HepG2 (cell line): ENCODE results near the gene RPL4. TPM values are rescaled to one million over a fixed set of nuclear protein-coding genes. Genes with fewer than 3 reads are reported as not detected.

Source experiments
- ARID5B ChIP-seq: IDR thresholded peaks from 2 replicates; pipeline ENCODE4 v1.4.0; 2020; ENCODE audit warnings: mild to moderate bottlenecking, missing genetic modification reagents
- BCL6 ChIP-seq: IDR thresholded peaks from 2 replicates; pipeline ENCODE4 v1.6.1; 2016; ENCODE audit warnings: missing genetic modification reagents, missing compliant biosample characterization
- CEBPG ChIP-seq: IDR thresholded peaks from 2 replicates; pipeline ENCODE4 v1.6.1; 2016
- EHMT2 ChIP-seq: fragments of 200-600 bp; sonication (generic); IDR thresholded peaks from 2 replicates; pipeline ENCODE4 v1.7.0; 2017; ENCODE audit warnings: antibody characterized with exemption, low read depth, low read length, borderline replicate concordance
- FOXA3 ChIP-seq: IDR thresholded peaks from 2 replicates; pipeline ENCODE4 v1.6.1; 2016; ENCODE audit warnings: missing genetic modification reagents, missing compliant biosample characterization
- FOXC1 ChIP-seq: sonication (generic); formaldehyde crosslinking; IDR thresholded peaks from 2 replicates; pipeline ENCODE4 v1.8.0; 2022; ENCODE audit warnings: mild to moderate bottlenecking, missing genetic modification reagents, borderline replicate concordance
- FOXK2 ChIP-seq: fragments of 450-650 bp; IDR thresholded peaks from 2 replicates; pipeline ENCODE4 v1.6.1; 2016
- FOXP1 ChIP-seq, 2 experiments: fragments of 450-650 bp in 1 of 2; IDR thresholded peaks; 2 replicates each; pipeline ENCODE4 v1.6.1; 2017 to 2018; ENCODE audit warnings: antibody characterized with exemption in 1 of 2
- GABPA ChIP-seq, 2 experiments: IDR thresholded peaks; 2 replicates each; pipeline ENCODE4 v1.6.1; 2011 to 2016; ENCODE audit warnings: low read depth in 2 of 2, low read length in 1 of 2, missing biosample characterization in 1 of 2, missing genetic modification characterization in 1 of 2
- HDAC2 ChIP-seq: sonication (generic); formaldehyde crosslinking; IDR thresholded peaks from 2 replicates; pipeline ENCODE4 v1.4.0; 2020; ENCODE audit warnings: missing genetic modification reagents
- HNF4G ChIP-seq, 2 experiments: sonication (generic) in 1 of 2; formaldehyde crosslinking in 1 of 2; IDR thresholded peaks; 2 replicates each; pipeline versions ENCODE4 v1.4.0 to v1.6.1; 2011 to 2020; ENCODE audit warnings: borderline replicate concordance in 2 of 2, low read depth in 2 of 2, mild to moderate bottlenecking in 2 of 2, low read length in 1 of 2, missing genetic modification reagents in 1 of 2, moderate library complexity in 1 of 2
- MAX ChIP-seq: IDR thresholded peaks from 2 replicates; pipeline ENCODE4 v1.6.1; 2012; ENCODE audit warnings: inconsistent platforms
- MAZ ChIP-seq, 2 experiments: sonication (generic) in 1 of 2; formaldehyde crosslinking in 1 of 2; IDR thresholded peaks; 2 replicates each; pipeline versions ENCODE4 v1.5.0 to v1.6.1; 2012 to 2020; ENCODE audit warnings: low read depth in 2 of 2, mild to moderate bottlenecking in 2 of 2, borderline replicate concordance in 1 of 2, improper control_type of control experiment in 1 of 2, low read length in 1 of 2, missing genetic modification reagents in 1 of 2, moderate library complexity in 1 of 2
- PHF5A ChIP-seq: IDR thresholded peaks from one replicate; pipeline ENCODE4 v1.6.1; 2018; ENCODE audit warnings: low read depth, missing genetic modification reagents; ENCODE audit not compliant: unreplicated experiment
- SMAD3 ChIP-seq: sonication (generic); formaldehyde crosslinking; IDR thresholded peaks from 2 replicates; pipeline ENCODE4 v1.4.0; 2020; ENCODE audit warnings: missing genetic modification reagents
- SOX6 ChIP-seq, 2 experiments: fragments of 450-650 bp in 1 of 2; sonication (generic) in 1 of 2; formaldehyde crosslinking in 1 of 2; IDR thresholded peaks; 2 replicates each; pipeline versions ENCODE4 v1.4.0 to v1.6.1; 2017 to 2020; ENCODE audit warnings: antibody characterized with exemption in 1 of 2, mild to moderate bottlenecking in 1 of 2, missing genetic modification reagents in 1 of 2
- ZNF317 ChIP-seq: sonication (generic); formaldehyde crosslinking; IDR thresholded peaks from 2 replicates; pipeline ENCODE4 v1.5.0; 2020; ENCODE audit warnings: mild to moderate bottlenecking, missing genetic modification reagents
- ZNF710 ChIP-seq: sonication (generic); formaldehyde crosslinking; IDR thresholded peaks from 2 replicates; pipeline ENCODE4 v1.5.0; 2020; ENCODE audit warnings: mild to moderate bottlenecking, missing genetic modification reagents, borderline replicate concordance
- ZNF816 ChIP-seq: sonication (generic); formaldehyde crosslinking; IDR thresholded peaks from 2 replicates; pipeline ENCODE4 v1.8.0; 2022; ENCODE audit warnings: missing genetic modification reagents, mild to moderate bottlenecking, borderline replicate concordance
- ZUFSP ChIP-seq: sonication (generic); formaldehyde crosslinking; IDR thresholded peaks from 2 replicates; pipeline ENCODE4 v1.9.0; 2021; ENCODE audit warnings: missing genetic modification reagents, mild to moderate bottlenecking, borderline replicate concordance
- polyA plus RNA-seq, 8 experiments: library from polyadenylated mRNA; depleted of rRNA in 3 of 8; stranded (reverse) in 7 of 8; unstranded in 1 of 8; fragments of >200 nt; fragmentation: Illumina TruSeq in 4 of 8; extraction: Trizol in 4 of 8; gene quantifications; 2 replicates each; pipeline versions ENCODE4 v1.2.1 to v1.2.3, GENCODE V29; 2011 to 2016; ENCODE audit warnings: low read depth in 4 of 8, missing spikeins in 1 of 8, mixed read lengths in 1 of 8; ENCODE audit not compliant: insufficient read depth in 1 of 8
- total RNA-seq, 5 experiments: library from RNA; depleted of rRNA; stranded (reverse); fragments of >200 nt; fragmentation: Illumina TruSeq; extraction: Trizol; gene quantifications; 2 replicates each; pipeline ENCODE4 v1.2.3, GENCODE V29; 2016; ENCODE audit warnings: low read depth in 1 of 5

RPL4 gene
- total and polyA plus RNA-seq, 2 of the 13 experiments (the other 11 are each of a cell fraction or from before 2014, with no cell fraction given) = 3,630 to 3,960 TPM

GRCh38 chr15:66452971-66453580 is 51.6 kb downstream of the RPL4 start (continued):
- TF ChIP-seq GABPA (IDR thresholded peaks at IDR 0.05; ENCODE audit: low read depth, low read length) (no peak), GABPA (CRISPR knock-in tag; IDR thresholded peaks at IDR 0.05; ENCODE audit: low read depth) (peak; percentile 30; the same call in 1 of the 2 replicates), CEBPG (CRISPR knock-in tag) (peak; percentile 72), HDAC2 (CRISPR knock-in tag) (peak; percentile 58), HNF4G (IDR thresholded peaks at IDR 0.05; ENCODE audit: borderline replicate concordance, low read depth, low read length) (0 out of 2 replicates have a peak, but pooled peaks have one; percentile 22), HNF4G (CRISPR knock-in tag; IDR thresholded peaks at IDR 0.05; ENCODE audit: borderline replicate concordance, low read depth) (no peak), SOX6 (IDR thresholded peaks at IDR 0.05) (no peak), SOX6 (CRISPR knock-in tag; IDR thresholded peaks at IDR 0.05) (peak; percentile 65), ARID5B (CRISPR knock-in tag) (peak; percentile 87), FOXK2 (0 out of 2 replicates have a peak, but pooled peaks have one; percentile 21), MAX (peak; percentile 24; the same call in 1 of the 2 replicates), MAZ (IDR thresholded peaks at IDR 0.05; ENCODE audit: borderline replicate concordance, low read depth, low read length) (no peak), MAZ (CRISPR knock-in tag; IDR thresholded peaks at IDR 0.05; ENCODE audit: low read depth) (no peak), SMAD3 (CRISPR knock-in tag) (peak; percentile 57; the same call in 1 of the 2 replicates), EHMT2 (0 out of 2 replicates have a peak, but pooled peaks have one; percentile 47), FOXC1 (CRISPR knock-in tag) (no peak), BCL6 (CRISPR knock-in tag) (peak; percentile 84), FOXP1 (IDR thresholded peaks at IDR 0.05) (no peak), FOXP1 (CRISPR knock-in tag; IDR thresholded peaks at IDR 0.05) (peak; percentile 74), PHF5A (CRISPR knock-in tag) (peak; percentile 72), ZNF317 (CRISPR knock-in tag) (peak; percentile 66; the same call in 1 of the 2 replicates), ZUFSP (CRISPR knock-in tag) (no peak), FOXA3 (CRISPR knock-in tag) (peak; percentile 54; the same call in 1 of the 2 replicates), ZNF816 (CRISPR knock-in tag) (no peak), ZNF710 (CRISPR knock-in tag) (peak; percentile 71; the same call in 1 of the 2 replicates)
